Endothelial cell of umbilical vein (primary cell): Measurements from ENCODE around the gene PKHD1. TPM values are rescaled to one million over a fixed set of nuclear protein-coding genes. Genes with fewer than 3 reads are reported as not detected.

Experiments used
- BruUV-seq: library from RNA; stranded (reverse); fragments of 400-500 nt; replicated peaks from 2 replicates; lab custom pipeline; 2021; lab: Mats Ljungman, UMichigan
- CTCF ChIA-PET: fragments of 300-600, 350-600 bp; sonication (Branson Sonifier 250); formaldehyde crosslinking; loops from one replicate; lab custom pipeline; 2021; ENCODE audit warnings: antibody characterized with exemption, inconsistent platforms; lab: Charles Lee
- POLR2A ChIA-PET: fragments of 300-600, 350-600 bp; sonication (Branson Sonifier 250); formaldehyde crosslinking; loops from one replicate; lab custom pipeline; 2021; ENCODE audit warnings: antibody characterized with exemption, inconsistent platforms; lab: Charles Lee
- DNase-seq: peaks from one replicate; pipeline ENCODE4 v3.0.0-alpha.2; 2011; ENCODE audit warnings: low read depth, low spot score
- FAIRE-seq: peaks from 2 replicates; lab custom pipeline; 2011; peaks lifted over from hg19 to GRCh38; lab: Jason Lieb, UNC
- H2AFZ ChIP-seq: 2 replicates; pipeline ENCODE4 v1.6.0; 2012; ENCODE audit warnings: low read depth, low read length, control low read depth, inconsistent platforms
- H3K27ac ChIP-seq: 2 replicates; pipeline ENCODE4 v1.5.1; 2011; ENCODE audit warnings: low read depth, mild to moderate bottlenecking, control low read depth, low read length, moderate library complexity; ENCODE audit not compliant: insufficient read depth
- H3K27me3 ChIP-seq, 2 experiments: 2 replicates each; pipeline versions ENCODE4 v1.6.0 to v1.6.1; 2011; ENCODE audit warnings: low read length in 2 of 2, mixed read lengths in 1 of 2; ENCODE audit not compliant: control insufficient read depth in 2 of 2, insufficient read depth in 2 of 2
- H3K36me3 ChIP-seq, 2 experiments: 2 replicates in 1 of 2; 3 replicates in 1 of 2; pipeline ENCODE4 v1.5.1; 2011; ENCODE audit warnings: low read length in 2 of 2, mild to moderate bottlenecking in 1 of 2, moderate library complexity in 1 of 2; ENCODE audit not compliant: control insufficient read depth in 2 of 2, insufficient read depth in 2 of 2; ENCODE audit errors: extremely low read depth in 1 of 2
- H3K4me1 ChIP-seq: 3 replicates; pipeline ENCODE4 v1.5.1; 2011; ENCODE audit warnings: mild to moderate bottlenecking, low read length; ENCODE audit not compliant: control insufficient read depth, insufficient read depth; ENCODE audit errors: extremely low read depth
- H3K4me2 ChIP-seq: 2 replicates; pipeline ENCODE4 v1.6.1; 2011; ENCODE audit warnings: low read length, control low read depth, mixed read lengths; ENCODE audit not compliant: insufficient read depth
- H3K4me3 ChIP-seq, 3 experiments: fragments of 200-600 bp in 1 of 3; sonication (generic), shearing (Covaris generic) in 1 of 3; replicated peaks in 1 of 3; 2 replicates each; pipeline ENCODE4 v1.5.1; 2011 to 2016; ENCODE audit warnings: control low read depth in 3 of 3, low read length in 3 of 3, mild to moderate bottlenecking in 2 of 3, inconsistent platforms in 1 of 3, low read depth in 1 of 3, moderate library complexity in 1 of 3; ENCODE audit not compliant: insufficient read depth in 1 of 3
- H3K79me2 ChIP-seq: 2 replicates; pipeline ENCODE4 v1.6.0; 2012; ENCODE audit warnings: low read length, inconsistent platforms; ENCODE audit not compliant: control insufficient read depth, insufficient read depth
- H3K9ac ChIP-seq: replicated peaks from 2 replicates; pipeline ENCODE3; 2011; ENCODE audit warnings: low read length, control low read depth; ENCODE audit not compliant: insufficient read depth; ENCODE audit errors: extremely low read depth
- H3K9me1 ChIP-seq: replicated peaks from 3 replicates; pipeline ENCODE4 v1.6.0; 2011; ENCODE audit warnings: mild to moderate bottlenecking, low read length; ENCODE audit not compliant: control insufficient read depth, insufficient read depth; ENCODE audit errors: extremely low read depth
- H3K9me3 ChIP-seq: replicated peaks from 2 replicates; pipeline ENCODE4 v1.5.1; 2012; ENCODE audit warnings: low read length, inconsistent platforms; ENCODE audit not compliant: control insufficient read depth, insufficient read depth
- H4K20me1 ChIP-seq: replicated peaks from 2 replicates; pipeline ENCODE3; 2011; ENCODE audit warnings: mild to moderate bottlenecking, low read length; ENCODE audit not compliant: control insufficient read depth, insufficient read depth; ENCODE audit errors: extremely low read depth
- EZH2 ChIP-seq: IDR thresholded peaks from 2 replicates; pipeline ENCODE4 v1.6.1; 2012; ENCODE audit warnings: borderline replicate concordance, low read depth, mild to moderate bottlenecking, moderate library complexity, low read length, inconsistent platforms; ENCODE audit not compliant: severe bottlenecking
- FOS ChIP-seq: IDR thresholded peaks from 2 replicates; pipeline ENCODE4 v1.6.1; 2011; ENCODE audit warnings: mild to moderate bottlenecking, low read length, moderate library complexity, borderline replicate concordance; ENCODE audit not compliant: insufficient read depth
- GATA2 ChIP-seq: IDR thresholded peaks from 2 replicates; pipeline ENCODE4 v1.7.0; 2011; ENCODE audit warnings: low read depth, mild to moderate bottlenecking, moderate library complexity, mixed read lengths, low read length; ENCODE audit not compliant: insufficient read length, insufficient read depth
- JUN ChIP-seq: IDR thresholded peaks from 2 replicates; pipeline ENCODE4 v1.6.1; 2011; ENCODE audit warnings: borderline replicate concordance, low read depth; ENCODE audit not compliant: insufficient read length, insufficient read depth
- MYC ChIP-seq: IDR thresholded peaks from one replicate; pipeline ENCODE4 v1.6.1; 2011; ENCODE audit warnings: mild to moderate bottlenecking, low read depth, low read length
- POLR2A ChIP-seq: IDR thresholded peaks from 2 replicates; pipeline ENCODE4 v1.6.1; 2012; ENCODE audit warnings: low read depth, mild to moderate bottlenecking, control low read depth, low read length
- POLR2AphosphoS5 ChIP-seq: IDR thresholded peaks from 2 replicates; pipeline ENCODE4 v1.6.1; 2012; ENCODE audit warnings: low read depth, mild to moderate bottlenecking, control low read depth, low read length, moderate library complexity; ENCODE audit not compliant: insufficient read depth
- dilution Hi-C: fragments of 300-500 bp; cut with MboI; formaldehyde crosslinking; loops from one replicate; pipeline ENCODE4 v1.15.0; 2019; ENCODE audit warnings: low sequenced_read_pairs; ENCODE audit not compliant: extremely low pct_ligation_motif_present
- intact Hi-C: fragments of 100-400 bp; cut with micrococcal nuclease; formaldehyde crosslinking; loops from one replicate; pipeline ENCODE4 v1.10.0; 2022
- polyA plus RNA-seq, 4 experiments: library from polyadenylated mRNA; depleted of rRNA in 3 of 4; stranded (reverse) in 3 of 4; unstranded in 1 of 4; fragments of >200 nt; gene quantifications; 2 replicates each; pipeline versions ENCODE4 v1.2.1 to v1.2.3, GENCODE V29; 2011 to 2012; ENCODE audit warnings: missing spikeins in 1 of 4
- total RNA-seq: library from RNA; stranded (reverse); gene quantifications from 2 replicates; pipeline ENCODE4 v1.2.3, GENCODE V29; 2021
- TF ChIP-seq, protein P1 (sequence below), 2 donors: IDR thresholded peaks; 1 replicate in 1 of 2; 2 replicates in 1 of 2; pipeline ENCODE4 v1.5.1; 2011; ENCODE audit warnings: low read length in 2 of 2, mild to moderate bottlenecking in 2 of 2, moderate library complexity in 2 of 2, control low read depth in 1 of 2, inconsistent platforms in 1 of 2, low read depth in 1 of 2; ENCODE audit not compliant: insufficient read depth in 1 of 2; ENCODE audit errors: extremely low read depth in 1 of 2
- TF ChIP-seq, protein P2 (sequence below): IDR thresholded peaks from 2 replicates; pipeline ENCODE4 v1.6.1; 2011; ENCODE audit not compliant: insufficient read depth, insufficient read length

The PKHD1 gene
- total and polyA plus RNA-seq, 2 donors (not counting 3 experiments of a cell fraction or from before 2014, with no cell fraction given): not detected

DNA sequence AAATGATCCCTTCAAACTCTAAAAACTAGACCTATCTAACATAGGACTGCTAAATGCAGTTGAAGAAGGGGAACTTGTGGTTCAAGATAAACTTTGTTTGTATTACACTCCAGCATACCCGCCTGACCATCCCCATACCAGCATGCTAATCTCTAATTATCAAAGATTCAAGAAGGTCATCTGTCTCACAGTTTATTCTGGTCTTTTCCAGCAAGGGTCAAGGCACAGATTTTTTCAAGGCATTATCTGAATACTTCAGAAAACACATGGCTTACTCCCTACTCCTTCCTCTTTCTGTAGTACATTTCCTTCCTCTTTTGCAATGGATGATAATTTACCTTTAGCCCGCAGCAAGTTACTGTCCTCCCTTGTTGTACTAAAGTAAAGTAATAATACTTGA is 174.1 kb downstream of the PKHD1 start:
- FAIRE-seq: no peak

GRCh38 chr6:51910851-51911250 is 176.6 kb downstream of the PKHD1 start:
- Histone ChIP-seq H3K36me3 (no peaks in the 10 kb centered on the region), H3K27ac (no peak overlapping the region), H3K4me3 (no peak overlapping the region), H3K9me3 (no peaks in the 10 kb centered on the region), H3K9me1 (no peaks in the 10 kb centered on the region), H3K4me2 (no peak overlapping the region), H3K9ac (no peak overlapping the region), H3K4me1 (no peaks in the 10 kb centered on the region), H2AFZ (no peak overlapping the region), H3K79me2 (no peaks in the 10 kb centered on the region), H3K27me3 (no peaks in the 10 kb centered on the region), H4K20me1 (no peaks in the 10 kb centered on the region)
- FAIRE-seq (no peak), DNase-seq (no peak)
- intact Hi-C loops (no loop called here), dilution Hi-C loops (no loop called here)
- POLR2A ChIA-PET: no interaction called here
- CTCF ChIA-PET: no interaction called here
- no peak for TF ChIP-seq POLR2A
- TF ChIP-seq, protein P1, sequence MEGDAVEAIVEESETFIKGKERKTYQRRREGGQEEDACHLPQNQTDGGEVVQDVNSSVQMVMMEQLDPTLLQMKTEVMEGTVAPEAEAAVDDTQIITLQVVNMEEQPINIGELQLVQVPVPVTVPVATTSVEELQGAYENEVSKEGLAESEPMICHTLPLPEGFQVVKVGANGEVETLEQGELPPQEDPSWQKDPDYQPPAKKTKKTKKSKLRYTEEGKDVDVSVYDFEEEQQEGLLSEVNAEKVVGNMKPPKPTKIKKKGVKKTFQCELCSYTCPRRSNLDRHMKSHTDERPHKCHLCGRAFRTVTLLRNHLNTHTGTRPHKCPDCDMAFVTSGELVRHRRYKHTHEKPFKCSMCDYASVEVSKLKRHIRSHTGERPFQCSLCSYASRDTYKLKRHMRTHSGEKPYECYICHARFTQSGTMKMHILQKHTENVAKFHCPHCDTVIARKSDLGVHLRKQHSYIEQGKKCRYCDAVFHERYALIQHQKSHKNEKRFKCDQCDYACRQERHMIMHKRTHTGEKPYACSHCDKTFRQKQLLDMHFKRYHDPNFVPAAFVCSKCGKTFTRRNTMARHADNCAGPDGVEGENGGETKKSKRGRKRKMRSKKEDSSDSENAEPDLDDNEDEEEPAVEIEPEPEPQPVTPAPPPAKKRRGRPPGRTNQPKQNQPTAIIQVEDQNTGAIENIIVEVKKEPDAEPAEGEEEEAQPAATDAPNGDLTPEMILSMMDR (IDR thresholded peaks at IDR 0.05; ENCODE audit: extremely low read depth in 1 of 2, insufficient read depth in 1 of 2, low read depth in 1 of 2, low read length in 2 of 2): no peak
- TF ChIP-seq, protein P2, sequence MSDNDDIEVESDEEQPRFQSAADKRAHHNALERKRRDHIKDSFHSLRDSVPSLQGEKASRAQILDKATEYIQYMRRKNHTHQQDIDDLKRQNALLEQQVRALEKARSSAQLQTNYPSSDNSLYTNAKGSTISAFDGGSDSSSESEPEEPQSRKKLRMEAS: no peak
- TF ChIP-seq POLR2AphosphoS5: no peak
- TF ChIP-seq EZH2: no peak
- no peak for TF ChIP-seq FOS
- no peak for TF ChIP-seq JUN
- TF ChIP-seq GATA2: no peak
- no peak for TF ChIP-seq MYC
- BruUV-seq: no TSS peak

More for the DNA sequence above, 174.1 kb downstream of the PKHD1 start:
- H3K27me3 ChIP-seq: no peaks in the 10 kb centered on the region
- CTCF ChIA-PET: no interaction called here
- intact Hi-C loops: no loop called here
- no TSS peak for BruUV-seq
- H4K20me1 ChIP-seq: no peaks in the 10 kb centered on the region
- H3K9me3 ChIP-seq: no peaks in the 10 kb centered on the region
- DNase-seq: no peak
- no peaks in the 10 kb centered on the region for H3K36me3 ChIP-seq
- H3K79me2 ChIP-seq: no peaks in the 10 kb centered on the region
- H3K9me1 ChIP-seq: no peaks in the 10 kb centered on the region
- dilution Hi-C loops: no loop called here
- no peak overlapping the region for H3K4me2 ChIP-seq
- no peak overlapping the region for H3K27ac ChIP-seq
- no peak overlapping the region for H3K4me3 ChIP-seq
- no peak overlapping the region for H3K9ac ChIP-seq
- no peaks in the 10 kb centered on the region for H3K4me1 ChIP-seq
- TF ChIP-seq EZH2 (no peak), POLR2AphosphoS5 (no peak), JUN (no peak), POLR2A (no peak)
- TF ChIP-seq, protein P2: no peak
- TF ChIP-seq, protein P1 (IDR thresholded peaks at IDR 0.05; ENCODE audit: extremely low read depth in 1 of 2, insufficient read depth in 1 of 2, low read depth in 1 of 2, low read length in 2 of 2): no peak
- POLR2A ChIA-PET: no interaction called here
- no peak overlapping the region for H2AFZ ChIP-seq
